ENCODE data around the gene POLR3B.

GRCh38 chr12:106321139-106321850 is 36.3 kb upstream of the POLR3B start:
- TF ChIP-seq EZH2 (IDR thresholded peaks at IDR 0.05; ENCODE audit: insufficient read depth, poor library complexity, severe bottlenecking) (no peak), EZH2phosphoT487 (IDR thresholded peaks at IDR 0.05; ENCODE audit: insufficient read depth, low read depth) (no peak)
